ENCODE results near the gene SORCS2. TPM values are rescaled to one million over a fixed set of nuclear protein-coding genes. Genes with fewer than 3 reads are reported as not detected.

SORCS2 gene
- total and polyA plus RNA-seq, 2 of the 13 experiments (the other 11 are each of a cell fraction or from before 2014, with no cell fraction given) = 0.82 to 1.0 TPM

- Histone ChIP-seq H3K9ac (ENCODE audit: insufficient read depth, low read depth, low read length) (no peak overlapping the region), H3K4me1 (ENCODE audit: insufficient read depth, low read length) (peaks cover 41% of the 10 kb centered on the region), H2AFZ (ENCODE audit: low read length) (no peak overlapping the region), H3K79me2 (ENCODE audit: insufficient read depth, low read length) (no peaks in the 10 kb centered on the region), H3K4me3 (replicated peaks in 1 of 3; ENCODE audit: insufficient read depth in 1 of 3, low read depth in 2 of 3, low read length in 3 of 3) (no peak overlapping the region), H3K9me3 (ENCODE audit: low read length) (no peaks in the 10 kb centered on the region), H3K27me3 (ENCODE audit: control insufficient read depth in 1 of 2, insufficient read depth in 2 of 2, low read length in 2 of 2) (peaks cover 10 to 52% of the 10 kb centered on the region in 2 experiments), H3K36me3 (replicated peaks in 1 of 2; ENCODE audit: control insufficient read depth in 1 of 2, insufficient read depth in 2 of 2, low read length in 2 of 2) (no peaks in the 10 kb centered on the region), H3K4me2 (ENCODE audit: low read depth, low read length) (no peak overlapping the region), H3K27ac (ENCODE audit: extremely low read length, insufficient read depth, low read length) (no peak overlapping the region), H4K20me1 (ENCODE audit: insufficient read depth, low read length) (no peaks in the 10 kb centered on the region)
- DNase-seq (ENCODE audit: low spot score) = no peak
- no peak for FAIRE-seq
- intact Hi-C loops (cut with micrococcal nuclease; ENCODE audit: unreplicated experiment) (loop anchor here (5.0 kb wide), 1 partner anchor 33 kb away; no protein-coding TSS in a partner anchor), in situ Hi-C loops (cut with HindIII; ENCODE audit: extremely low pct_ligation_motif_present, low pct_unique_long_range_greater_than_20kb) (no loop called here)
- CTCF ChIA-PET (ENCODE audit: low intra/inter-chr PET ratio, low total read pairs) = no interaction called here
- no TSS peak for BruUV-seq (replicated peaks)
- no peak for ATAC-seq
- no peak for TF ChIP-seq SP2 (CRISPR knock-in tag; IDR thresholded peaks at IDR 0.05)
- no peak for TF ChIP-seq NFIB (CRISPR knock-in tag; IDR thresholded peaks at IDR 0.05; ENCODE audit: borderline replicate concordance)
- TF ChIP-seq KDM3A (CRISPR knock-in tag; IDR thresholded peaks at IDR 0.05; ENCODE audit: low read depth) = no peak
- no peak for TF ChIP-seq CBX1 (IDR thresholded peaks at IDR 0.05; ENCODE audit: low read depth)
- TF ChIP-seq ZNF704 (CRISPR knock-in tag; IDR thresholded peaks at IDR 0.05; ENCODE audit: borderline replicate concordance) = no peak
- POLR2A ChIA-PET = no interaction called here
- 58% methylated on average over 12 of the region's 18 CpGs for WGBS (ENCODE audit: low lambda C conversion rate)
Measured at GRCh38 chr4:7154351-7154981, 37.9 kb upstream of the SORCS2 start.

GRCh38 chr4:7155590-7156071 is 36.7 kb upstream of the SORCS2 start:
- intact Hi-C loops (cut with micrococcal nuclease; ENCODE audit: unreplicated experiment) = no loop called here

More at GRCh38 chr4:7155590-7156071, 36.7 kb upstream of the SORCS2 start:
- ChIA-PET POLR2A (no interaction called here), CTCF (ENCODE audit: low intra/inter-chr PET ratio, low total read pairs) (no interaction called here)
- FAIRE-seq (no peak), ATAC-seq (no peak), DNase-seq (ENCODE audit: low spot score) (no peak)
- H3K27ac ChIP-seq (ENCODE audit: extremely low read length, insufficient read depth, low read length) = no peak overlapping the region
- TF ChIP-seq ISL2 (CRISPR knock-in tag; IDR thresholded peaks at IDR 0.05) (no peak), MLLT10 (CRISPR knock-in tag; IDR thresholded peaks at IDR 0.05) (no peak), CREB3 (CRISPR knock-in tag; IDR thresholded peaks at IDR 0.05) (no peak), ZNF225 (CRISPR knock-in tag; IDR thresholded peaks at IDR 0.05) (no peak), JUND (CRISPR knock-in tag; IDR thresholded peaks at IDR 0.05) (no peak), ZNF720 (CRISPR knock-in tag; IDR thresholded peaks at IDR 0.05) (no peak), ISX (CRISPR knock-in tag; conservative IDR thresholded peaks at IDR 0.05) (no peak), ZSCAN20 (CRISPR knock-in tag; IDR thresholded peaks at IDR 0.05; ENCODE audit: borderline replicate concordance) (no peak)
- no peak overlapping the region for H3K4me3 ChIP-seq (replicated peaks in 1 of 3; ENCODE audit: insufficient read depth in 1 of 3, low read depth in 2 of 3, low read length in 3 of 3)
- H2AFZ ChIP-seq (ENCODE audit: low read length) = no peak overlapping the region
- no peaks in the 10 kb centered on the region for H3K79me2 ChIP-seq (ENCODE audit: insufficient read depth, low read length)
- in situ Hi-C loops (cut with HindIII; ENCODE audit: extremely low pct_ligation_motif_present, low pct_unique_long_range_greater_than_20kb) = no loop called here
- peaks cover 44% of the 10 kb centered on the region for H3K4me1 ChIP-seq (ENCODE audit: insufficient read depth, low read length)
- 47% methylated on average over 19 of the region's 19 CpGs for WGBS (ENCODE audit: low lambda C conversion rate)
- no peaks in the 10 kb centered on the region for H3K36me3 ChIP-seq (replicated peaks in 1 of 2; ENCODE audit: control insufficient read depth in 1 of 2, insufficient read depth in 2 of 2, low read length in 2 of 2)
- H3K9me3 ChIP-seq (ENCODE audit: low read length) = no peaks in the 10 kb centered on the region
- H3K27me3 ChIP-seq (ENCODE audit: control insufficient read depth in 1 of 2, insufficient read depth in 2 of 2, low read length in 2 of 2) = peaks cover 8 to 40% of the 10 kb centered on the region in 2 experiments; a peak in 4 of 5 replicates
- H3K4me2 ChIP-seq (ENCODE audit: low read depth, low read length) = no peak overlapping the region
- BruUV-seq (replicated peaks) = no TSS peak
- H3K9ac ChIP-seq (ENCODE audit: insufficient read depth, low read depth, low read length) = no peak overlapping the region
- H4K20me1 ChIP-seq (ENCODE audit: insufficient read depth, low read length) = no peaks in the 10 kb centered on the region
